Measurements from ENCODE around the gene ZCCHC9.

- TF ChIP-seq CTCF (IDR thresholded peaks at IDR 0.05), result no peak
- no peak for TF ChIP-seq POLR2A (IDR thresholded peaks at IDR 0.05)
Measured at GRCh38 chr5:81355291-81356251, 54.2 kb downstream of the ZCCHC9 start.

Data from right lobe of liver (tissue), 4 donors.